Measurements from ENCODE around the gene POP7.
"Not testable (repeated sequence)": the region's sequence is repeated elsewhere in the genome, so short reads cannot be mapped to it uniquely, and the experiment has no call there.

The POP7 gene

GRCh38 chr7:100692578-100692961 is 13.4 kb upstream of the POP7 start:
- DNase-seq = no peak

- DNase-seq = no peak
Measured at GRCh38 chr7:100693312-100694097, 12.4 kb upstream of the POP7 start.

GRCh38 chr7:100694098-100694745 is 11.7 kb upstream of the POP7 start, which contains the start of gene GIGYF1:
Gene GIGYF1 (minus strand): TSS chr7:100694250. CDS start chr7:100688238, 6,012 bp downstream.
- peak; percentile 68 for DNase-seq

- no peak for DNase-seq
Measured at GRCh38 chr7:100696123-100696521, 9.8 kb upstream of the POP7 start.

GRCh38 chr7:100699018-100699417 is 6.9 kb upstream of the POP7 start:
- DNase-seq = no peak

GRCh38 chr7:100701089-100701488 is 4.8 kb upstream of the POP7 start:
- DNase-seq = not testable (repeated sequence)

GRCh38 chr7:100705320-100705752 is 585 bp upstream of the POP7 start:
- peak; percentile 53 for DNase-seq

GRCh38 chr7:100706672-100707311 is 871 bp downstream of the POP7 start:
- DNase-seq = no peak

GRCh38 chr7:100708395-100708794 is 2.5 kb downstream of the POP7 start:
- DNase-seq = no peak

- DNase-seq = no peak
Measured at GRCh38 chr7:100710452-100710851, 4.5 kb downstream of the POP7 start.

- no peak for DNase-seq
Measured at GRCh38 chr7:100711369-100711768, 5.4 kb downstream of the POP7 start.

GRCh38 chr7:100714725-100715124 is 8.8 kb downstream of the POP7 start:
- DNase-seq = no peak

- DNase-seq = not testable (repeated sequence)
Measured at GRCh38 chr7:100717073-100717472, 11.2 kb downstream of the POP7 start.

- no peak for DNase-seq
Measured at GRCh38 chr7:100719523-100720278, 13.8 kb downstream of the POP7 start.

- no peak for DNase-seq
Measured at GRCh38 chr7:100720279-100720670, 14.4 kb downstream of the POP7 start, which contains the start of gene EPO. Gene EPO (plus strand): TSS chr7:100720468. CDS start chr7:100720981, 513 bp downstream.

GRCh38 chr7:100720671-100721504 is 15.0 kb downstream of the POP7 start:
- no peak for DNase-seq

- DNase-seq = no peak
Measured at GRCh38 chr7:100721505-100721812, 15.5 kb downstream of the POP7 start.

- DNase-seq = no peak
Measured at GRCh38 chr7:100722480-100723212, 16.7 kb downstream of the POP7 start.

GRCh38 chr7:100723732-100724275 is 17.9 kb downstream of the POP7 start:
- DNase-seq = no peak

- not testable (repeated sequence) for DNase-seq
Measured at GRCh38 chr7:100724364-100724763, 18.4 kb downstream of the POP7 start.
